Measurements from ENCODE around the gene TBC1D9.

TBC1D9 gene

GRCh38 chr4:140715119-140715518 is 41.1 kb downstream of the TBC1D9 start:
- no peak overlapping the region for H3K4me3 ChIP-seq (ENCODE audit: low read depth, low read length)
- no peak for TF ChIP-seq ZIC2 (tag by site-specific recombination; IDR thresholded peaks at IDR 0.05)
- TF ChIP-seq ZNF426 (tag by site-specific recombination; IDR thresholded peaks at IDR 0.05): no peak
- TF ChIP-seq ZNF280D (tag by site-specific recombination; IDR thresholded peaks at IDR 0.05): no peak
- TF ChIP-seq ZNF26 (tag by site-specific recombination; IDR thresholded peaks at IDR 0.05): no peak
- TF ChIP-seq TRIM28 (IDR thresholded peaks at IDR 0.05; ENCODE audit: borderline replicate concordance, low read length): no peak
- no peak overlapping the region for H3K27ac ChIP-seq (ENCODE audit: extremely low read depth, low read depth, low read length)
- H3K9me3 ChIP-seq (ENCODE audit: control insufficient read depth, insufficient read depth, low read depth, low read length): no peaks in the 10 kb centered on the region
- no peaks in the 10 kb centered on the region for H3K36me3 ChIP-seq (ENCODE audit: control insufficient read depth in 2 of 2, insufficient read depth in 1 of 2, low read length in 2 of 2)
- H3K4me1 ChIP-seq (ENCODE audit: control insufficient read depth, insufficient read depth, low read length): no peaks in the 10 kb centered on the region
- ChIA-PET CTCF (interaction anchor here (0.6 kb wide), 1 partner anchor 67 kb away, joined by 3 read pairs; no protein-coding TSS in a partner anchor), POLR2A (no interaction called here)

GRCh38 chr4:140711910-140712309 is 44.3 kb downstream of the TBC1D9 start:
- Histone ChIP-seq H3K4me3 (ENCODE audit: low read depth, low read length) (no peak overlapping the region), H3K4me1 (ENCODE audit: control insufficient read depth, insufficient read depth, low read length) (no peaks in the 10 kb centered on the region), H3K36me3 (ENCODE audit: control insufficient read depth in 2 of 2, insufficient read depth in 1 of 2, low read length in 2 of 2) (no peaks in the 10 kb centered on the region), H3K9me3 (ENCODE audit: control insufficient read depth, insufficient read depth, low read depth, low read length) (no peaks in the 10 kb centered on the region), H3K27ac (ENCODE audit: extremely low read depth, low read depth, low read length) (no peak overlapping the region)
- ChIA-PET CTCF (no interaction called here), POLR2A (interaction anchor here (0.5 kb wide), 1 partner anchor 45 kb away, joined by 3 read pairs; no protein-coding TSS in a partner anchor)
- TF ChIP-seq ZNF518A (tag by site-specific recombination; conservative IDR thresholded peaks at IDR 0.05; ENCODE audit: low read depth) (no peak), ZNF16 (tag by site-specific recombination; IDR thresholded peaks at IDR 0.05; ENCODE audit: low read depth) (no peak), ZNF292 (tag by site-specific recombination; IDR thresholded peaks at IDR 0.05; ENCODE audit: borderline replicate concordance, low read depth) (no peak), GLI2 (tag by site-specific recombination; IDR thresholded peaks at IDR 0.05; ENCODE audit: borderline replicate concordance, low read depth) (no peak), ZNF423 (tag by site-specific recombination; IDR thresholded peaks at IDR 0.05) (no peak), ZNF692 (tag by site-specific recombination; IDR thresholded peaks at IDR 0.05) (no peak), ZBTB20 (tag by site-specific recombination; IDR thresholded peaks at IDR 0.05) (no peak), ZNF791 (tag by site-specific recombination; IDR thresholded peaks at IDR 0.05) (no peak), ZNF776 (tag by site-specific recombination; IDR thresholded peaks at IDR 0.05; ENCODE audit: borderline replicate concordance) (no peak), ZNF26 (tag by site-specific recombination; IDR thresholded peaks at IDR 0.05) (no peak), ZSCAN30 (tag by site-specific recombination; IDR thresholded peaks at IDR 0.05) (no peak), ZNF639 (tag by site-specific recombination; IDR thresholded peaks at IDR 0.05) (no peak), ZSCAN16 (tag by site-specific recombination; IDR thresholded peaks at IDR 0.05) (no peak), SCRT2 (tag by site-specific recombination; IDR thresholded peaks at IDR 0.05) (no peak), ZNF555 (tag by site-specific recombination; conservative IDR thresholded peaks at IDR 0.05) (no peak), MYNN (tag by site-specific recombination; IDR thresholded peaks at IDR 0.05; ENCODE audit: borderline replicate concordance) (no peak)

All from HEK293 (cell line).